Measurements from ENCODE around the gene CTCFL.
"Not testable (repeated sequence)": the region's sequence is repeated elsewhere in the genome, so short reads cannot be mapped to it uniquely, and the experiment has no call there.

CTCFL gene

GRCh38 chr20:57499676-57500075, 25.3 kb downstream of the CTCFL start:
- H3K4me3 ChIP-seq, result no peak overlapping the region
- peak overlapping the region; percentile 76 to 93 (median 87) for H3K4me2 ChIP-seq
- TF ChIP-seq Cebpa-rat (IDR thresholded peaks at IDR 0.05), result no peak
- peak overlapping the region in 4 of 11 experiments; percentile 14 to 39 (median 25); a peak in 2 of 22 replicates for H3K27ac ChIP-seq
- H3K9me3 ChIP-seq (replicated peaks in 1 of 11), result no peaks in the 10 kb centered on the region
- peaks cover 54 to 87% (median 72%) of the 10 kb centered on the region in 10 experiments for H3K4me1 ChIP-seq
- peaks cover 0 to 8% (median 0%) of the 10 kb centered on the region in 11 experiments; a peak in 1 of 22 replicates for H4K20me1 ChIP-seq
- H3K27me3 ChIP-seq, result peaks cover 0 to 12% (median 0%) of the 10 kb centered on the region in 11 experiments; a peak in 4 of 22 replicates
- no peaks in the 10 kb centered on the region for H3K36me3 ChIP-seq
- H3K9ac ChIP-seq, result peak overlapping the region in 5 of 11 experiments; percentile 21 to 54 (median 32); a peak in 9 of 22 replicates

GRCh38 chr20:57498425-57499400, 26.2 kb downstream of the CTCFL start:
- Histone ChIP-seq H4K20me1 (peaks cover 0 to 8% (median 0%) of the 10 kb centered on the region in 11 experiments; a peak in 1 of 22 replicates), H3K4me3 (peak overlapping the region in 4 of 10 experiments; percentile 2 to 24 (median 16); a peak in 5 of 20 replicates), H3K4me1 (peaks cover 52 to 87% (median 71%) of the 10 kb centered on the region in 10 experiments), H3K4me2 (peak overlapping the region; percentile 76 to 93 (median 87)), H3K36me3 (no peaks in the 10 kb centered on the region), H3K9ac (peak overlapping the region in 8 of 11 experiments; percentile 4 to 66 (median 42); a peak in 15 of 22 replicates), H3K9me3 (replicated peaks in 1 of 11) (no peaks in the 10 kb centered on the region), H3K27ac (peak overlapping the region in 9 of 11 experiments; percentile 7 to 74 (median 56); a peak in 14 of 22 replicates), H3K27me3 (peaks cover 0 to 10% (median 0%) of the 10 kb centered on the region in 11 experiments; a peak in 4 of 22 replicates)
- TF ChIP-seq Cebpa-rat (IDR thresholded peaks at IDR 0.05), result no peak

GRCh38 chr20:57496592-57496991, 28.3 kb downstream of the CTCFL start:
- Histone ChIP-seq H3K9me3 (replicated peaks in 1 of 11) (no peaks in the 10 kb centered on the region), H4K20me1 (no peaks in the 10 kb centered on the region), H3K36me3 (no peaks in the 10 kb centered on the region), H3K27ac (no peak overlapping the region), H3K4me3 (no peak overlapping the region), H3K4me1 (peaks cover 42 to 86% (median 64%) of the 10 kb centered on the region in 10 experiments), H3K27me3 (peaks cover 0 to 2% (median 0%) of the 10 kb centered on the region in 11 experiments; a peak in 3 of 22 replicates), H3K4me2 (no peak overlapping the region), H3K9ac (no peak overlapping the region)
- no peak for TF ChIP-seq Cebpa-rat (IDR thresholded peaks at IDR 0.05)

- H3K4me1 ChIP-seq, result peaks cover 42 to 84% (median 62%) of the 10 kb centered on the region in 10 experiments
These were observed 29.0 kb downstream of the CTCFL start for GRCh38 chr20:57495978-57496377.

GRCh38 chr20:57493091-57493615, 31.8 kb downstream of the CTCFL start:
- peaks cover 0 to 8% (median 0%) of the 10 kb centered on the region in 11 experiments; a peak in 2 of 22 replicates for H3K9me3 ChIP-seq (replicated peaks in 1 of 11)
- H3K4me3 ChIP-seq, result peak overlapping the region in 3 of 10 experiments; percentile 25 to 66 (median 57); a peak in 3 of 20 replicates
- no peaks in the 10 kb centered on the region for H3K27me3 ChIP-seq
- peaks cover 20 to 76% (median 40%) of the 10 kb centered on the region in 10 experiments for H3K4me1 ChIP-seq
- H3K36me3 ChIP-seq, result peaks cover 0 to 5% (median 0%) of the 10 kb centered on the region in 11 experiments; a peak in 2 of 22 replicates
- TF ChIP-seq Cebpa-rat (IDR thresholded peaks at IDR 0.05), result no peak
- peak overlapping the region in 8 of 11 experiments; percentile 13 to 51 (median 34); a peak in 10 of 22 replicates for H3K27ac ChIP-seq
- peak overlapping the region; percentile 22 to 90 (median 70) for H3K4me2 ChIP-seq
- peak overlapping the region in 10 of 11 experiments; percentile 12 to 60 (median 28); a peak in 14 of 22 replicates for H3K9ac ChIP-seq
- H4K20me1 ChIP-seq, result no peaks in the 10 kb centered on the region

More at GRCh38 chr20:57495978-57496377, 29.0 kb downstream of the CTCFL start:
- Histone ChIP-seq H3K4me3 (no peak overlapping the region), H3K9ac (no peak overlapping the region), H3K36me3 (no peaks in the 10 kb centered on the region), H3K27ac (peak overlapping the region in 4 of 11 experiments; percentile 2 to 23 (median 22); a peak in 3 of 22 replicates), H4K20me1 (no peaks in the 10 kb centered on the region), H3K4me2 (0 out of 22 replicates have a peak overlapping the region, but pooled peaks of 1 of the 11 experiments have one; percentile 76), H3K9me3 (replicated peaks in 1 of 11) (no peaks in the 10 kb centered on the region), H3K27me3 (no peaks in the 10 kb centered on the region)
- no peak for TF ChIP-seq Cebpa-rat (IDR thresholded peaks at IDR 0.05)

GRCh38 chr20:57491373-57491772, 33.6 kb downstream of the CTCFL start:
- Histone ChIP-seq H4K20me1 (no peaks in the 10 kb centered on the region), H3K36me3 (peaks cover 0 to 5% (median 0%) of the 10 kb centered on the region in 11 experiments; a peak in 2 of 22 replicates), H3K4me2 (peak overlapping the region in 2 of 11 experiments; percentile 76 to 79; a peak in 2 of 22 replicates), H3K9me3 (replicated peaks in 1 of 11) (peaks cover 0 to 15% (median 0%) of the 10 kb centered on the region in 11 experiments; a peak in 4 of 22 replicates), H3K4me3 (no peak overlapping the region), H3K27ac (no peak overlapping the region), H3K9ac (no peak overlapping the region), H3K4me1 (peaks cover 18 to 69% (median 35%) of the 10 kb centered on the region in 10 experiments), H3K27me3 (no peaks in the 10 kb centered on the region)
- TF ChIP-seq Cebpa-rat (IDR thresholded peaks at IDR 0.05), result no peak

GRCh38 chr20:57488277-57488676, 36.7 kb downstream of the CTCFL start:
- Histone ChIP-seq H3K9me3 (replicated peaks in 1 of 11) (peaks cover 0 to 27% (median 7%) of the 10 kb centered on the region in 11 experiments; a peak in 12 of 22 replicates), H3K4me2 (peak overlapping the region in 3 of 11 experiments; percentile 10 to 24 (median 13); a peak in 3 of 22 replicates), H3K4me1 (peaks cover 12 to 53% (median 21%) of the 10 kb centered on the region in 10 experiments), H3K36me3 (peaks cover 0 to 16% (median 0%) of the 10 kb centered on the region in 11 experiments; a peak in 5 of 22 replicates)
- not testable (repeated sequence) for H4K20me1 ChIP-seq, H3K27me3 ChIP-seq, H3K4me3 ChIP-seq, H3K9ac ChIP-seq, H3K27ac ChIP-seq

- Histone ChIP-seq H4K20me1 (no peaks in the 10 kb centered on the region), H3K9ac (no peak overlapping the region), H3K36me3 (peaks cover 0 to 16% (median 0%) of the 10 kb centered on the region in 11 experiments; a peak in 5 of 22 replicates), H3K4me1 (peaks cover 31 to 54% (median 37%) of the 10 kb centered on the region in 10 experiments), H3K4me3 (no peak overlapping the region), H3K27ac (no peak overlapping the region), H3K4me2 (no peak overlapping the region), H3K9me3 (replicated peaks in 1 of 11) (peaks cover 0 to 27% (median 7%) of the 10 kb centered on the region in 11 experiments; a peak in 12 of 22 replicates), H3K27me3 (no peaks in the 10 kb centered on the region)
- no peak for TF ChIP-seq Cebpa-rat (IDR thresholded peaks at IDR 0.05)
These were observed 39.2 kb downstream of the CTCFL start for GRCh38 chr20:57485770-57486169.
